Hematopoietic multipotent progenitor cell treated with erythropoietin and hydrocortisone succinate and interleukin-3 and kit ligand, for 15 days (in vitro differentiated cells): Measurements from ENCODE around the gene THPO.
A peak's percentile ranks its signal among the peaks of the same experiment; 100 is the strongest.
"Not testable (repeated sequence)": the region's sequence is repeated elsewhere in the genome, so short reads cannot be mapped to it uniquely, and the experiment has no call there.

Source experiments
- DNase-seq: peaks from one replicate; pipeline ENCODE4 v3.0.0-alpha.2; 2015; ENCODE audit warnings: low spot score

The THPO gene

GRCh38 chr3:184349563-184350470 lies 28.2 kb downstream of the THPO start:
- DNase-seq: no peak

- no peak for DNase-seq
These were observed 30.0 kb downstream of the THPO start for GRCh38 chr3:184348057-184348382.

GRCh38 chr3:184347321-184348056 lies 30.5 kb downstream of the THPO start:
- peak; percentile 90 for DNase-seq

GRCh38 chr3:184346480-184347190 lies 31.4 kb downstream of the THPO start:
- peak; percentile 79 for DNase-seq

GRCh38 chr3:184345317-184346144 lies 32.5 kb downstream of the THPO start:
- peak; percentile 96 for DNase-seq

GRCh38 chr3:184344579-184345316 lies 33.3 kb downstream of the THPO start:
- DNase-seq: no peak

- DNase-seq: no peak
These were observed 34.7 kb downstream of the THPO start for GRCh38 chr3:184343200-184343876.

GRCh38 chr3:184341925-184342324 lies 36.1 kb downstream of the THPO start:
- no peak for DNase-seq

GRCh38 chr3:184339451-184340135 lies 38.4 kb downstream of the THPO start:
- DNase-seq: not testable (repeated sequence)

GRCh38 chr3:184339001-184339400 lies 39.0 kb downstream of the THPO start:
- no peak for DNase-seq

GRCh38 chr3:184338511-184338945 lies 39.5 kb downstream of the THPO start:
- DNase-seq: no peak

- no peak for DNase-seq
These were observed 40.0 kb downstream of the THPO start for GRCh38 chr3:184337981-184338380.

- no peak for DNase-seq
These were observed 40.6 kb downstream of the THPO start, which contains the start of gene FAM131A for GRCh38 chr3:184337399-184337714. Gene FAM131A (plus strand): TSS chr3:184337600. CDS start chr3:184337631, 31 bp downstream.

- peak; percentile 40 for DNase-seq
These were observed 41.2 kb downstream of the THPO start for GRCh38 chr3:184336547-184337398.

- peak; percentile 89 for DNase-seq
These were observed 42.1 kb downstream of the THPO start for GRCh38 chr3:184335661-184336546.

GRCh38 chr3:184335291-184335660 lies 42.7 kb downstream of the THPO start:
- no peak for DNase-seq

- DNase-seq: peak; percentile 65
These were observed 43.4 kb downstream of the THPO start for GRCh38 chr3:184334470-184335158.
